Fibroblast of pulmonary artery (primary cell): ENCODE results near the gene TIMP1.

Experiments
- DNase-seq: peaks from one replicate; pipeline ENCODE4 v3.0.0-alpha.2; 2010; ENCODE audit warnings: low read depth
- H3K4me3 ChIP-seq: replicated peaks from 2 replicates; pipeline ENCODE4 v1.5.1; 2011; ENCODE audit warnings: low read depth, mild to moderate bottlenecking, control low read depth, low read length, moderate library complexity
- TF ChIP-seq, protein P1 (sequence below): IDR thresholded peaks from 2 replicates; pipeline ENCODE4 v1.5.1; 2011; ENCODE audit warnings: mild to moderate bottlenecking, control low read depth, low read length, inconsistent platforms; ENCODE audit errors: missing control alignments

TIMP1 gene

DNA sequence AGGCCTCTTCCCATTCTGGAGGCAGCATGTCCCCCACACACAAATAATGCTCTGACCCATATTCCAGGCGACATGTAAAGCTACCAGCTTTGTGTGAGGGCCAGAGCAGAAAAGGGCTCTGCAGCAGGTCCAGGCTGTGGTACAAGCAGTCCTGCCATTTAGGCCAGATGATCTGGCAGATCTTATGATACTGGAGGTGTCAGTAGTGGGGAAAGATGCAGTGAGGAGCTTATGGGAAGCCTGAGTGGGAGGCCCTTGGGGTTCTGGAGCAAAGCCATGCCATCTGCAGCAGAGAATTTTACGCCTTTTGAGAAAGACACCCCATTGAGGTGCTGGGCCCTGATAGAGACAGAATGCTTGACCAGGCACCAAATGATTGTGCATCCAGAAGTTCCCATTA lies 29.7 kb downstream of the TIMP1 start:
- TF ChIP-seq, protein P1, sequence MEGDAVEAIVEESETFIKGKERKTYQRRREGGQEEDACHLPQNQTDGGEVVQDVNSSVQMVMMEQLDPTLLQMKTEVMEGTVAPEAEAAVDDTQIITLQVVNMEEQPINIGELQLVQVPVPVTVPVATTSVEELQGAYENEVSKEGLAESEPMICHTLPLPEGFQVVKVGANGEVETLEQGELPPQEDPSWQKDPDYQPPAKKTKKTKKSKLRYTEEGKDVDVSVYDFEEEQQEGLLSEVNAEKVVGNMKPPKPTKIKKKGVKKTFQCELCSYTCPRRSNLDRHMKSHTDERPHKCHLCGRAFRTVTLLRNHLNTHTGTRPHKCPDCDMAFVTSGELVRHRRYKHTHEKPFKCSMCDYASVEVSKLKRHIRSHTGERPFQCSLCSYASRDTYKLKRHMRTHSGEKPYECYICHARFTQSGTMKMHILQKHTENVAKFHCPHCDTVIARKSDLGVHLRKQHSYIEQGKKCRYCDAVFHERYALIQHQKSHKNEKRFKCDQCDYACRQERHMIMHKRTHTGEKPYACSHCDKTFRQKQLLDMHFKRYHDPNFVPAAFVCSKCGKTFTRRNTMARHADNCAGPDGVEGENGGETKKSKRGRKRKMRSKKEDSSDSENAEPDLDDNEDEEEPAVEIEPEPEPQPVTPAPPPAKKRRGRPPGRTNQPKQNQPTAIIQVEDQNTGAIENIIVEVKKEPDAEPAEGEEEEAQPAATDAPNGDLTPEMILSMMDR = no peak
- DNase-seq = no peak
- H3K4me3 ChIP-seq = no peak overlapping the region

- no peak overlapping the region for H3K4me3 ChIP-seq
- DNase-seq = no peak
- TF ChIP-seq, protein P1 = no peak
These were observed 30.2 kb downstream of the TIMP1 start for GRCh38 chrX:47612418-47612817.

DNA sequence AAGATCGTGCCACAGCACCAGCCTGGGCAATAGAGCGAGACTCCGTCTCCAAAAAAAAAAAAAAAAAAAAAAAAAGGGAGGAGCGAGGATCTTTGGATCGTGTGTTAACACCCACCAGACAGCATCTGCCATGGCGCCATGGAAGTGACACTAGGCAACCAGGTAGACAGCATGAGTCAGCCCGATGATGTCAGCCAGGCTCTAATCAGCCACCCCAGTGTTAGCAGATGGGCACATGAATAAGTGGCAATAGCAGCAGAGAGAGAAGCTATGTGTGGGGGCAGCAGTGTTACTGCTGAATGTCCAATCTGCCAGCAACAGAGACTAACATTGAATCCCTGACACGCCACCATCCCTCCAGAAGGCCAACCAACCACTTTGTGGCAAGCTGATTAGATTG lies 30.8 kb downstream of the TIMP1 start:
- no peak overlapping the region for H3K4me3 ChIP-seq
- DNase-seq = no peak
- TF ChIP-seq, protein P1 = no peak

DNA sequence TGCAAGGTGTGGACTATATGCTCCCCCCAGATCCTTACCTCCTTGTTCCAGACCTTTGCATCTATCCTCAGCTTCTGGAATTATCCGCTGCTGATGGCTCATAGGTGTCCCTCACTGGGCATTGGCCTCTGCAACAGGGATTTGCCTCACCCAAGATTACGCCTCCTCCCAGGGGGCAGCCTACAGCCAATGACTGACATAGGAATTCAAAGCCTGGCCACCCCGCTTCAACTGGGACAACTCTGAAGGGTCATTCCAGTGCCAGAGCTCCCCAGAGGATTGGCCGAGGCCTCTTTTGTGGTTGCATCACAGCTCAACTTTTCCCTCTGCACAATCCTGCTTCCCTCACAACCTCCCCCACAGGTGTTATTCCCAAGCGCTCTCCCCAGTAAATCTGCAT lies 32.4 kb downstream of the TIMP1 start:
- TF ChIP-seq, protein P1 = no peak
- no peak overlapping the region for H3K4me3 ChIP-seq
- no peak for DNase-seq

DNA sequence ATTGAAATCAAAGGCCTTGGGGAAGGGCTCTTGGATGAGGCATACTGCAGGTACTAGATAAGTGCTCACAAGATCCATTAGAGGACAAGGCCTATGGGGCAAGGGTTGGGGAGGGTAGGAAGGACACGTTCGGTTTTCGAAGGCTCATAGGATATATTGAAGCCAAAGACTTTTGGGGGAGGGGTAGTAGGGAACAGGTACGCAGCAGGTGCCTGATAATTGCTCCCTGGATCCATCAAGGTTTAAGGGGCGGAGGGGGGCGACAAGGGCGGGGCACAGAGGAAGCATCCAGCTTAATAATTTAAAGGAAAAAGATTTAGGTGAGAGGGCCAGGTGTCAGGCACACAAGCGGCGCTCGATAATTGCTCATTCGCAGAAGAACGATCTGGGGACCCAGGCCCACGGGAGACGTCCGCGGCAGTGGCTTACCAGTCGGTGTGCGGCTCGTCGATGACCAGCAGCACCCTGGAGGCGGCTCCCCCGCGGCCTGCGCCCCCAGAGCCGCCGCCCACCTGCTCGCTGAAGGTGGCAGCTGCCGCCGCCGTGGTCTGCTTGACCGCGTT lies 36.8 kb downstream of the TIMP1 start:
- TF ChIP-seq, protein P1 = no peak
- no peak for DNase-seq
- peak overlapping the region; percentile 49 for H3K4me3 ChIP-seq

DNA sequence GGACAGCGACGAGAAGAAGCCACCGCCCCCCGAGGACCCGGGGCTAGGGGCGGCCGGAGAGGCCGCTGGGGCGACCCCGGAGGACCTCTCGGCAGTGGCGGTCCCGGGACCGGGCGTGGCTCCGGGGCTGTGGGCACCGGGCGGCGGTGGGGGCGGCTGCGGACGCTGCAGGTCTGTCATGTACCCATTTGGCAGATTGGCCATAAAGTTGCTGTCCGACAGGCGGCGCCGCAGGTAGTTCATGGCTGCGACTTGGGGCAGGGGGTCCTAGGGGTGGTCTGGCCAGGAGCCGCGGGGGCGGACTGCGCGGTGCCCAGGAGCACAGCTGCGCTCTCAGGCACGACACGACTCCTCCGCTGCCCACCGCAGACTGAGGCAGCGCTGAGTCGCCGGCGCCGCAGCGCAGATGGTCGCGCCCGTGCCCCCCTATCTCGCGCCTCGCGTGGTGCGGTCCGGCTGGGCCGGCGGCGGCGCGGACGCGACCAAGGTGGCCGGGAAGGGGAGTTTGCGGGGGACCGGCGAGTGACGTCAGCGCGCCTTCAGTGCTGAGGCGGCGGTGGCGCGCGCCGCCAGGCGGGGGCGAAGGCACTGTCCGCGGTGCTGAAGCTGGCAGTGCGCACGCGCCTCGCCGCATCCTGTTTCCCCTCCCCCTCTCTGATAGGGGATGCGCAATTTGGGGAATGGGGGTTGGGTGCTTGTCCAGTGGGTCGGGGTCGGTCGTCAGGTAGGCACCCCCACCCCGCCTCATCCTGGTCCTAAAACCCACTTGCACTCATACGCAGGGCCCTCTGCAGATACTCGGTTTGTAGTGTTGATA lies 37.5 kb downstream of the TIMP1 start, which contains the start of gene SYN1:
Gene SYN1 (minus strand): TSS at position 372 of the 817 bp plus-strand sequence. CDS start 129 bp downstream, at position 243.
- H3K4me3 ChIP-seq = peak within 1 kb of the TSS; percentile 49
- peak; percentile 84 for DNase-seq
- TF ChIP-seq, protein P1 = no peak
